B cell (primary cell): ENCODE results near the gene METAP2.

ENCODE experiments used
- EZH2 ChIP-seq: IDR thresholded peaks from 2 replicates; pipeline ENCODE4 v1.6.1; 2012; ENCODE audit warnings: borderline replicate concordance, low read depth, mild to moderate bottlenecking, moderate library complexity, low read length; ENCODE audit not compliant: insufficient read depth, poor library complexity, severe bottlenecking
- TF ChIP-seq, protein P1 (sequence below): fragments of 200-600 bp; IDR thresholded peaks from one replicate; pipeline ENCODE4 v1.8.0; 2022; ENCODE audit warnings: antibody characterized with exemption, mild to moderate bottlenecking

DNA sequence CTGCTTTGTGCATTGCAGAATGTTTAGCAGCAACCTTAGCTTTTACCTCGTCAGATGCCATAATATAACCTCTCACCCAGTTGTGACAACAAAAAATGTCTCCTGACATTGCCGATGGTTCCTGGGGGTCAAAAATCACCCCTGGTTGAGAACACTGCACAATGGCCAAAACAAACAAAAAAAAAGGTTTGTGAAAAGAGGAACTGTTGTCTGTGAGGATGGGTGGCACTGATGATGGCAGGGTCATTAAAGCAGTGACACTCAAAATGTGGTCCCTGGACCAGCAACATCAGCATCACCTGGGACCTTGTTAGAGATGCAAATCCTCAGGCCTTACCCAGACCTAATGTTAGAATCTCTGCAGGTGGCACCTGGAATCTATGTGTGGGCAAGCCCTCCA lies 36.4 kb upstream of the METAP2 start:
- TF ChIP-seq, protein P1, sequence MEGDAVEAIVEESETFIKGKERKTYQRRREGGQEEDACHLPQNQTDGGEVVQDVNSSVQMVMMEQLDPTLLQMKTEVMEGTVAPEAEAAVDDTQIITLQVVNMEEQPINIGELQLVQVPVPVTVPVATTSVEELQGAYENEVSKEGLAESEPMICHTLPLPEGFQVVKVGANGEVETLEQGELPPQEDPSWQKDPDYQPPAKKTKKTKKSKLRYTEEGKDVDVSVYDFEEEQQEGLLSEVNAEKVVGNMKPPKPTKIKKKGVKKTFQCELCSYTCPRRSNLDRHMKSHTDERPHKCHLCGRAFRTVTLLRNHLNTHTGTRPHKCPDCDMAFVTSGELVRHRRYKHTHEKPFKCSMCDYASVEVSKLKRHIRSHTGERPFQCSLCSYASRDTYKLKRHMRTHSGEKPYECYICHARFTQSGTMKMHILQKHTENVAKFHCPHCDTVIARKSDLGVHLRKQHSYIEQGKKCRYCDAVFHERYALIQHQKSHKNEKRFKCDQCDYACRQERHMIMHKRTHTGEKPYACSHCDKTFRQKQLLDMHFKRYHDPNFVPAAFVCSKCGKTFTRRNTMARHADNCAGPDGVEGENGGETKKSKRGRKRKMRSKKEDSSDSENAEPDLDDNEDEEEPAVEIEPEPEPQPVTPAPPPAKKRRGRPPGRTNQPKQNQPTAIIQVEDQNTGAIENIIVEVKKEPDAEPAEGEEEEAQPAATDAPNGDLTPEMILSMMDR: no peak
- no peak for TF ChIP-seq EZH2
